Liver (tissue), 3 donors: ENCODE results near the gene PCP2.

Experiments
- GABPA ChIP-seq, 2 donors: IDR thresholded peaks in 1 of 2; conservative IDR thresholded peaks in 1 of 2; 2 replicates each; pipeline ENCODE4 v1.6.1; 2016; ENCODE audit warnings: antibody characterized with exemption in 2 of 2, mild to moderate bottlenecking in 1 of 2, moderate library complexity in 1 of 2
- HNF4A ChIP-seq, 2 donors: conservative IDR thresholded peaks; 2 replicates each; pipeline ENCODE4 v1.6.1; 2016; ENCODE audit warnings: antibody characterized with exemption in 2 of 2, mild to moderate bottlenecking in 2 of 2
- JUND ChIP-seq, 2 donors: IDR thresholded peaks; 2 replicates each; pipeline ENCODE4 v1.6.1; 2016; ENCODE audit warnings: antibody characterized with exemption in 2 of 2
- RAD21 ChIP-seq, 2 donors: IDR thresholded peaks; 2 replicates each; pipeline ENCODE4 v1.6.1; 2016; ENCODE audit warnings: antibody characterized with exemption in 2 of 2, mild to moderate bottlenecking in 2 of 2
- TAF1 ChIP-seq: conservative IDR thresholded peaks from 2 replicates; pipeline ENCODE4 v1.6.1; 2016; ENCODE audit warnings: antibody characterized with exemption, mild to moderate bottlenecking
- YY1 ChIP-seq: IDR thresholded peaks from 2 replicates; pipeline ENCODE4 v1.6.1; 2016; ENCODE audit warnings: antibody characterized with exemption, mild to moderate bottlenecking
- TF ChIP-seq, protein P1 (sequence below): fragments of 150-350 bp; IDR thresholded peaks from 2 replicates; pipeline ENCODE4 v1.5.1; 2017; ENCODE audit warnings: improper control_type of control experiment, low read depth, low read length; ENCODE audit not compliant: missing input control
- TF ChIP-seq, protein P2 (sequence below): IDR thresholded peaks from 2 replicates; pipeline ENCODE4 v1.6.1; 2016; ENCODE audit warnings: antibody characterized with exemption, mild to moderate bottlenecking
- TF ChIP-seq, protein P3 (sequence below): IDR thresholded peaks from 2 replicates; pipeline ENCODE4 v1.6.1; 2016; ENCODE audit warnings: antibody characterized with exemption
- TF ChIP-seq, protein P4 (sequence below): IDR thresholded peaks from 2 replicates; pipeline ENCODE4 v1.6.1; 2016; ENCODE audit warnings: antibody characterized with exemption
- TF ChIP-seq, protein P5 (sequence below): IDR thresholded peaks from 2 replicates; pipeline ENCODE4 v1.6.1; 2016; ENCODE audit warnings: antibody characterized with exemption
- donor health status: healthy.
- donor health status: healthy.

DNA sequence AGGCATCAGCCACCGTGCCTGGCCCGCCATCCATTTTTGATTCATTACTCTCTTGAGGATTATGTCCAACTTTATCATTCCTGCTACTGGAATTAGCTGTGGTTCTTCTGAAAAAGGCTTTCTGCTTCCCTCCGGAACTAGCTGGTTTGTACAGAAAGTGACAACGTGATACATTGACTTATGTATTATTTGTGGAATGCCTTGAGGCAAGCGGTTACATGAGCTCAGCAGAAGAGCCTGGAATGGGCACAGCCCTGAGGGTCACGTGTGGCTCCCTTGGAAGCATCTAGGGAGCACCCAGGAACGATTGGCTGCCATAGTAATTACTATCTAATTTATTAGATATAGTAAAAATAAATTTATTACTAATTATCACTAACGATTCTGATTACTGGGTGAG is 20.9 kb upstream of the PCP2 start:
- TF ChIP-seq, protein P1, sequence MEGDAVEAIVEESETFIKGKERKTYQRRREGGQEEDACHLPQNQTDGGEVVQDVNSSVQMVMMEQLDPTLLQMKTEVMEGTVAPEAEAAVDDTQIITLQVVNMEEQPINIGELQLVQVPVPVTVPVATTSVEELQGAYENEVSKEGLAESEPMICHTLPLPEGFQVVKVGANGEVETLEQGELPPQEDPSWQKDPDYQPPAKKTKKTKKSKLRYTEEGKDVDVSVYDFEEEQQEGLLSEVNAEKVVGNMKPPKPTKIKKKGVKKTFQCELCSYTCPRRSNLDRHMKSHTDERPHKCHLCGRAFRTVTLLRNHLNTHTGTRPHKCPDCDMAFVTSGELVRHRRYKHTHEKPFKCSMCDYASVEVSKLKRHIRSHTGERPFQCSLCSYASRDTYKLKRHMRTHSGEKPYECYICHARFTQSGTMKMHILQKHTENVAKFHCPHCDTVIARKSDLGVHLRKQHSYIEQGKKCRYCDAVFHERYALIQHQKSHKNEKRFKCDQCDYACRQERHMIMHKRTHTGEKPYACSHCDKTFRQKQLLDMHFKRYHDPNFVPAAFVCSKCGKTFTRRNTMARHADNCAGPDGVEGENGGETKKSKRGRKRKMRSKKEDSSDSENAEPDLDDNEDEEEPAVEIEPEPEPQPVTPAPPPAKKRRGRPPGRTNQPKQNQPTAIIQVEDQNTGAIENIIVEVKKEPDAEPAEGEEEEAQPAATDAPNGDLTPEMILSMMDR = no peak
- TF ChIP-seq RAD21 (IDR thresholded peaks at IDR 0.05) (no peak), YY1 (no peak), HNF4A (conservative IDR thresholded peaks at IDR 0.05) (no peak), JUND (IDR thresholded peaks at IDR 0.05) (no peak), TAF1 (no peak), GABPA (IDR thresholded peaks at IDR 0.05 in 1 of 2, conservative IDR thresholded peaks at IDR 0.05 in 1 of 2) (no peak)
- TF ChIP-seq, protein P2, sequence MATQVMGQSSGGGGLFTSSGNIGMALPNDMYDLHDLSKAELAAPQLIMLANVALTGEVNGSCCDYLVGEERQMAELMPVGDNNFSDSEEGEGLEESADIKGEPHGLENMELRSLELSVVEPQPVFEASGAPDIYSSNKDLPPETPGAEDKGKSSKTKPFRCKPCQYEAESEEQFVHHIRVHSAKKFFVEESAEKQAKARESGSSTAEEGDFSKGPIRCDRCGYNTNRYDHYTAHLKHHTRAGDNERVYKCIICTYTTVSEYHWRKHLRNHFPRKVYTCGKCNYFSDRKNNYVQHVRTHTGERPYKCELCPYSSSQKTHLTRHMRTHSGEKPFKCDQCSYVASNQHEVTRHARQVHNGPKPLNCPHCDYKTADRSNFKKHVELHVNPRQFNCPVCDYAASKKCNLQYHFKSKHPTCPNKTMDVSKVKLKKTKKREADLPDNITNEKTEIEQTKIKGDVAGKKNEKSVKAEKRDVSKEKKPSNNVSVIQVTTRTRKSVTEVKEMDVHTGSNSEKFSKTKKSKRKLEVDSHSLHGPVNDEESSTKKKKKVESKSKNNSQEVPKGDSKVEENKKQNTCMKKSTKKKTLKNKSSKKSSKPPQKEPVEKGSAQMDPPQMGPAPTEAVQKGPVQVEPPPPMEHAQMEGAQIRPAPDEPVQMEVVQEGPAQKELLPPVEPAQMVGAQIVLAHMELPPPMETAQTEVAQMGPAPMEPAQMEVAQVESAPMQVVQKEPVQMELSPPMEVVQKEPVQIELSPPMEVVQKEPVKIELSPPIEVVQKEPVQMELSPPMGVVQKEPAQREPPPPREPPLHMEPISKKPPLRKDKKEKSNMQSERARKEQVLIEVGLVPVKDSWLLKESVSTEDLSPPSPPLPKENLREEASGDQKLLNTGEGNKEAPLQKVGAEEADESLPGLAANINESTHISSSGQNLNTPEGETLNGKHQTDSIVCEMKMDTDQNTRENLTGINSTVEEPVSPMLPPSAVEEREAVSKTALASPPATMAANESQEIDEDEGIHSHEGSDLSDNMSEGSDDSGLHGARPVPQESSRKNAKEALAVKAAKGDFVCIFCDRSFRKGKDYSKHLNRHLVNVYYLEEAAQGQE = no peak
- TF ChIP-seq, protein P3, sequence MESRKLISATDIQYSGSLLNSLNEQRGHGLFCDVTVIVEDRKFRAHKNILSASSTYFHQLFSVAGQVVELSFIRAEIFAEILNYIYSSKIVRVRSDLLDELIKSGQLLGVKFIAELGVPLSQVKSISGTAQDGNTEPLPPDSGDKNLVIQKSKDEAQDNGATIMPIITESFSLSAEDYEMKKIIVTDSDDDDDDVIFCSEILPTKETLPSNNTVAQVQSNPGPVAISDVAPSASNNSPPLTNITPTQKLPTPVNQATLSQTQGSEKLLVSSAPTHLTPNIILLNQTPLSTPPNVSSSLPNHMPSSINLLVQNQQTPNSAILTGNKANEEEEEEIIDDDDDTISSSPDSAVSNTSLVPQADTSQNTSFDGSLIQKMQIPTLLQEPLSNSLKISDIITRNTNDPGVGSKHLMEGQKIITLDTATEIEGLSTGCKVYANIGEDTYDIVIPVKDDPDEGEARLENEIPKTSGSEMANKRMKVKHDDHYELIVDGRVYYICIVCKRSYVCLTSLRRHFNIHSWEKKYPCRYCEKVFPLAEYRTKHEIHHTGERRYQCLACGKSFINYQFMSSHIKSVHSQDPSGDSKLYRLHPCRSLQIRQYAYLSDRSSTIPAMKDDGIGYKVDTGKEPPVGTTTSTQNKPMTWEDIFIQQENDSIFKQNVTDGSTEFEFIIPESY = no peak
- TF ChIP-seq, protein P4, sequence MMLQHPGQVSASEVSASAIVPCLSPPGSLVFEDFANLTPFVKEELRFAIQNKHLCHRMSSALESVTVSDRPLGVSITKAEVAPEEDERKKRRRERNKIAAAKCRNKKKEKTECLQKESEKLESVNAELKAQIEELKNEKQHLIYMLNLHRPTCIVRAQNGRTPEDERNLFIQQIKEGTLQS = no peak
- TF ChIP-seq, protein P5, sequence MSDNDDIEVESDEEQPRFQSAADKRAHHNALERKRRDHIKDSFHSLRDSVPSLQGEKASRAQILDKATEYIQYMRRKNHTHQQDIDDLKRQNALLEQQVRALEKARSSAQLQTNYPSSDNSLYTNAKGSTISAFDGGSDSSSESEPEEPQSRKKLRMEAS = no peak
